PC-9 (cell line): ENCODE measurements around the gene NCAPH2. TPM values are rescaled to one million over a fixed set of nuclear protein-coding genes. Genes with fewer than 3 reads are reported as not detected.

Source experiments
- BruUV-seq: library from RNA; stranded (reverse); fragments of 400-500 nt; replicated peaks from 2 replicates; lab custom pipeline; 2021; lab: Mats Ljungman, UMichigan
- CTCF ChIA-PET: fragments of 300-600 bp; sonication (Branson Sonifier 250); formaldehyde crosslinking; loops from one replicate; lab custom pipeline; 2022; ENCODE audit warnings: antibody characterized with exemption; lab: Charles Lee
- POLR2A ChIA-PET: fragments of 300-600 bp; sonication (Branson Sonifier 250); formaldehyde crosslinking; loops from one replicate; lab custom pipeline; 2022; ENCODE audit warnings: antibody characterized with exemption; ENCODE audit not compliant: unreplicated experiment; lab: Charles Lee
- DNase-seq, 2 experiments: peaks; one replicate each; pipeline versions ENCODE4 v3.0.0 to v3.0.0-alpha.2; 2015 to 2022; ENCODE audit warnings: mixed read lengths in 1 of 2
- H2AFZ ChIP-seq: fragments of 200-600 bp; sonication (generic); 2 replicates; pipeline ENCODE4 v1.8.1; 2017; ENCODE audit warnings: antibody characterized with exemption
- H3F3A ChIP-seq: fragments of 200-600 bp; sonication (generic); 2 replicates; pipeline ENCODE4 v1.8.1; 2017; ENCODE audit warnings: antibody characterized with exemption, mild to moderate bottlenecking, low read depth; ENCODE audit not compliant: insufficient read depth
- H3K27ac ChIP-seq: fragments of 200-600 bp; sonication (generic); 2 replicates; pipeline ENCODE4 v1.6.1; 2016; ENCODE audit warnings: mixed run types
- H3K27me3 ChIP-seq: fragments of 200-600 bp; sonication (generic); 2 replicates; pipeline ENCODE4 v1.6.1; 2016; ENCODE audit warnings: low read depth, mixed run types; ENCODE audit not compliant: insufficient read depth
- H3K36me3 ChIP-seq: fragments of 200-600 bp; sonication (generic); 2 replicates; pipeline ENCODE4 v1.6.1; 2016; ENCODE audit warnings: low read depth, mixed run types
- H3K4me1 ChIP-seq: fragments of 200-600 bp; sonication (generic); replicated peaks from 2 replicates; pipeline ENCODE4 v1.6.1; 2016; ENCODE audit warnings: mixed run types; ENCODE audit not compliant: insufficient read depth
- H3K4me2 ChIP-seq: fragments of 200-600 bp; sonication (generic); 2 replicates; pipeline ENCODE4 v1.6.1; 2017; ENCODE audit warnings: mixed run types
- H3K4me3 ChIP-seq: fragments of 200-600 bp; sonication (generic); 2 replicates; pipeline ENCODE4 v1.6.1; 2016; ENCODE audit warnings: mixed run types
- H3K79me2 ChIP-seq: fragments of 200-600 bp; sonication (generic); 2 replicates; pipeline ENCODE4 v1.6.1; 2017; ENCODE audit warnings: low read depth, mixed run types
- H3K9me2 ChIP-seq: fragments of 200-600 bp; sonication (generic); 2 replicates; pipeline ENCODE4 v1.8.1; 2017; ENCODE audit warnings: mild to moderate bottlenecking; ENCODE audit not compliant: insufficient read depth
- H3K9me3 ChIP-seq: fragments of 200-600 bp; sonication (generic); 2 replicates; pipeline ENCODE4 v1.8.1; 2016; ENCODE audit warnings: low read depth; ENCODE audit not compliant: insufficient read depth
- H4K20me1 ChIP-seq: fragments of 200-600 bp; sonication (generic); 2 replicates; pipeline ENCODE4 v1.8.1; 2017; ENCODE audit not compliant: insufficient read depth
- CTCF ChIP-seq: fragments of 200-600 bp; sonication (generic); conservative IDR thresholded peaks from 2 replicates; pipeline ENCODE4 v1.6.1; 2017; ENCODE audit warnings: mixed run types, antibody characterized with exemption, mild to moderate bottlenecking, moderate library complexity
- EZH2 ChIP-seq: fragments of 200-600 bp; sonication (generic); IDR thresholded peaks from 2 replicates; pipeline ENCODE4 v1.8.0; 2017; ENCODE audit warnings: antibody characterized with exemption, low read depth
- intact Hi-C: fragments of 100-400 bp; cut with micrococcal nuclease; formaldehyde crosslinking; loops from one replicate; pipeline ENCODE4 v1.10.0; 2022; ENCODE audit not compliant: unreplicated experiment
- total RNA-seq: library from RNA; stranded (reverse); gene quantifications from 2 replicates; pipeline ENCODE4 v1.2.3, GENCODE V29; 2021

Gene NCAPH2
- total RNA-seq, 1 experiment from 2014 or later, result 58.8 TPM

GRCh38 chr22:50563413-50564160 is 55.6 kb downstream of the NCAPH2 start:
- no peak for DNase-seq
- H3K27ac ChIP-seq, result no peak overlapping the region
- intact Hi-C loops, result loop anchor here (1.0 to 2.0 kb wide), 2 partner anchors 19 to 33 kb away; partner anchors contain the start of genes CHKB and TYMP

GRCh38 chr22:50564289-50564688 is 56.3 kb downstream of the NCAPH2 start:
- Histone ChIP-seq H3K27ac (no peak overlapping the region), H3K4me2 (peak overlapping the region; percentile 83), H3F3A (peaks cover 24% of the 10 kb centered on the region; the same call in 1 of the 2 replicates), H3K4me3 (no peak overlapping the region; the same call in 1 of the 2 replicates), H3K4me1 (peaks cover 17% of the 10 kb centered on the region), H3K27me3 (no peaks in the 10 kb centered on the region), H3K36me3 (peaks cover 4% of the 10 kb centered on the region; the same call in 1 of the 2 replicates), H3K9me2 (no peaks in the 10 kb centered on the region), H3K79me2 (no peaks in the 10 kb centered on the region), H2AFZ (no peak overlapping the region), H4K20me1 (no peaks in the 10 kb centered on the region), H3K9me3 (no peaks in the 10 kb centered on the region)
- ChIA-PET CTCF (no interaction called here), POLR2A (no interaction called here)
- TF ChIP-seq EZH2, result no peak
- no peak for TF ChIP-seq CTCF
- BruUV-seq, result no TSS peak
- intact Hi-C loops, result no loop called here
- no peak for DNase-seq

More at GRCh38 chr22:50563413-50564160, 55.6 kb downstream of the NCAPH2 start:
- Histone ChIP-seq H3K79me2 (no peaks in the 10 kb centered on the region), H3K9me3 (no peaks in the 10 kb centered on the region), H3K4me3 (peak overlapping the region; percentile 70), H3F3A (peaks cover 24% of the 10 kb centered on the region; the same call in 1 of the 2 replicates), H4K20me1 (no peaks in the 10 kb centered on the region), H3K4me2 (peak overlapping the region; percentile 83), H3K36me3 (no peaks in the 10 kb centered on the region), H2AFZ (peak overlapping the region; percentile 91), H3K4me1 (peaks cover 17% of the 10 kb centered on the region), H3K27me3 (no peaks in the 10 kb centered on the region), H3K9me2 (no peaks in the 10 kb centered on the region)
- CTCF ChIA-PET, result interaction anchor here (0.5 to 1.6 kb wide), 8 partner anchors 18 to 311 kb away, joined by 3 to 14 read pairs (median 5); partner anchors contain the start of genes KLHDC7B, LMF2, NCAPH2 and SCO2
- POLR2A ChIA-PET, result interaction anchor here (0.6 to 1.1 kb wide), 3 partner anchors 12 to 31 kb away, joined by 3 to 18 read pairs (median 5); no protein-coding TSS in a partner anchor
- TF ChIP-seq EZH2, result no peak
- no peak for TF ChIP-seq CTCF
- no TSS peak for BruUV-seq

- ChIA-PET POLR2A (no interaction called here), CTCF (no interaction called here)
- no peak for TF ChIP-seq EZH2
- no peak for TF ChIP-seq CTCF
These were observed 59.8 kb downstream of the NCAPH2 start for GRCh38 chr22:50567721-50568252.

More at GRCh38 chr22:50567721-50568252, 59.8 kb downstream of the NCAPH2 start:
- no peak overlapping the region for H2AFZ ChIP-seq
- no peak for DNase-seq
- H3K9me3 ChIP-seq, result no peaks in the 10 kb centered on the region
- intact Hi-C loops, result no loop called here
- no peak overlapping the region for H3K4me2 ChIP-seq
- H3K9me2 ChIP-seq, result no peaks in the 10 kb centered on the region
- H3K4me1 ChIP-seq, result peaks cover 17% of the 10 kb centered on the region
- H3K36me3 ChIP-seq, result peaks cover 21% of the 10 kb centered on the region; the same call in 1 of the 2 replicates
- no peaks in the 10 kb centered on the region for H3K27me3 ChIP-seq
- H4K20me1 ChIP-seq, result no peaks in the 10 kb centered on the region
- H3K4me3 ChIP-seq, result no peak overlapping the region
- H3K27ac ChIP-seq, result no peak overlapping the region
- BruUV-seq, result no TSS peak
- H3F3A ChIP-seq, result peaks cover 24% of the 10 kb centered on the region; the same call in 1 of the 2 replicates
- H3K79me2 ChIP-seq, result no peaks in the 10 kb centered on the region
